ENCODE data around the gene GPR78.

GRCh38 chr4:8582436-8582835, 2.2 kb downstream of the GPR78 start:
- TF ChIP-seq SP2 (tag by site-specific recombination; IDR thresholded peaks at IDR 0.05) (no peak), ZSCAN30 (tag by site-specific recombination; IDR thresholded peaks at IDR 0.05) (no peak), ZNF560 (tag by site-specific recombination; IDR thresholded peaks at IDR 0.05; ENCODE audit: borderline replicate concordance) (no peak), ZNF561 (tag by site-specific recombination; IDR thresholded peaks at IDR 0.05; ENCODE audit: borderline replicate concordance) (no peak), ZNF629 (tag by site-specific recombination; IDR thresholded peaks at IDR 0.05) (no peak), ZBTB26 (tag by site-specific recombination; optimal IDR thresholded peaks at IDR 0.05) (no peak), CTCF (tag by site-specific recombination; IDR thresholded peaks at IDR 0.05) (no peak)
- TF ChIP-seq, protein P1, sequence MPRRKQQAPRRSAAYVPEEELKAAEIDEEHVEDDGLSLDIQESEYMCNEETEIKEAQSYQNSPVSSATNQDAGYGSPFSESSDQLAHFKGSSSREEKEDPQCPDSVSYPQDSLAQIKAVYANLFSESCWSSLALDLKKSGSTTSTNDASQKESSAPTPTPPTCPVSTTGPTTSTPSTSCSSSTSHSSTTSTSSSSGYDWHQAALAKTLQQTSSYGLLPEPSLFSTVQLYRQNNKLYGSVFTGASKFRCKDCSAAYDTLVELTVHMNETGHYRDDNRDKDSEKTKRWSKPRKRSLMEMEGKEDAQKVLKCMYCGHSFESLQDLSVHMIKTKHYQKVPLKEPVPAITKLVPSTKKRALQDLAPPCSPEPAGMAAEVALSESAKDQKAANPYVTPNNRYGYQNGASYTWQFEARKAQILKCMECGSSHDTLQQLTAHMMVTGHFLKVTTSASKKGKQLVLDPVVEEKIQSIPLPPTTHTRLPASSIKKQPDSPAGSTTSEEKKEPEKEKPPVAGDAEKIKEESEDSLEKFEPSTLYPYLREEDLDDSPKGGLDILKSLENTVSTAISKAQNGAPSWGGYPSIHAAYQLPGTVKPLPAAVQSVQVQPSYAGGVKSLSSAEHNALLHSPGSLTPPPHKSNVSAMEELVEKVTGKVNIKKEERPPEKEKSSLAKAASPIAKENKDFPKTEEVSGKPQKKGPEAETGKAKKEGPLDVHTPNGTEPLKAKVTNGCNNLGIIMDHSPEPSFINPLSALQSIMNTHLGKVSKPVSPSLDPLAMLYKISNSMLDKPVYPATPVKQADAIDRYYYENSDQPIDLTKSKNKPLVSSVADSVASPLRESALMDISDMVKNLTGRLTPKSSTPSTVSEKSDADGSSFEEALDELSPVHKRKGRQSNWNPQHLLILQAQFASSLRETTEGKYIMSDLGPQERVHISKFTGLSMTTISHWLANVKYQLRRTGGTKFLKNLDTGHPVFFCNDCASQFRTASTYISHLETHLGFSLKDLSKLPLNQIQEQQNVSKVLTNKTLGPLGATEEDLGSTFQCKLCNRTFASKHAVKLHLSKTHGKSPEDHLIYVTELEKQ (tag by site-specific recombination; IDR thresholded peaks at IDR 0.05; ENCODE audit: borderline replicate concordance) = no peak
- TF ChIP-seq, protein P2, sequence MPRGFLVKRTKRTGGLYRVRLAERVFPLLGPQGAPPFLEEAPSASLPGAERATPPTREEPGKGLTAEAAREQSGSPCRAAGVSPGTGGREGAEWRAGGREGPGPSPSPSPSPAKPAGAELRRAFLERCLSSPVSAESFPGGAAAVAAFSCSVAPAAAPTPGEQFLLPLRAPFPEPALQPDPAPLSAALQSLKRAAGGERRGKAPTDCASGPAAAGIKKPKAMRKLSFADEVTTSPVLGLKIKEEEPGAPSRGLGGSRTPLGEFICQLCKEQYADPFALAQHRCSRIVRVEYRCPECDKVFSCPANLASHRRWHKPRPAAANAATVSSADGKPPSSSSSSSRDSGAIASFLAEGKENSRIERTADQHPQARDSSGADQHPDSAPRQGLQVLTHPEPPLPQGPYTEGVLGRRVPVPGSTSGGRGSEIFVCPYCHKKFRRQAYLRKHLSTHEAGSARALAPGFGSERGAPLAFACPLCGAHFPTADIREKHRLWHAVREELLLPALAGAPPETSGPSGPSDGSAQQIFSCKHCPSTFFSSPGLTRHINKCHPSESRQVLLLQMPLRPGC (tag by site-specific recombination; IDR thresholded peaks at IDR 0.05) = no peak

All from HEK293 (cell line).